ENCODE data around the gene COMMD2. TPM values are rescaled to one million over a fixed set of nuclear protein-coding genes. Genes with fewer than 3 reads are reported as not detected.

COMMD2 gene
- polyA plus RNA-seq, 1 donor, result 40.8 TPM

DNA sequence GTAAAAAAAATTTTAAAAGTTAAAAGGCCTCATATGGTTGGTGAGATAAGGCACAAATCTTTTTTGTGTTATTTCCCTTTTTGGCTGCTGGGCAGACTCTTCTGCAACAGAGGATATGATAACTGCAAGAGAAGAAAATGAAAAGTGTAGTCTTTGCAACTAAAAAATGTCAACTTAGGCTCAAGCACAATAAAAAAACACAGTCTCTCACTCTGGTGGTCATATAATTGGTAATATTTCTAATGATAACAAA is 15.4 kb downstream of the COMMD2 start:
- Histone ChIP-seq H3K27me3 (ENCODE audit: control insufficient read depth, insufficient read depth, low read length) (no peaks in the 10 kb centered on the region), H3K36me3 (ENCODE audit: control insufficient read depth, insufficient read depth, low read length) (peaks cover 16% of the 10 kb centered on the region), H3K4me1 (ENCODE audit: control insufficient read depth, insufficient read depth, low read length) (no peaks in the 10 kb centered on the region), H3K4me3 (ENCODE audit: low read length) (no peak overlapping the region), H3K9me3 (ENCODE audit: control insufficient read depth, low read depth, low read length) (no peaks in the 10 kb centered on the region), H3K27ac (ENCODE audit: low read length) (no peak overlapping the region)
- DNase-seq, result no peak

DNA sequence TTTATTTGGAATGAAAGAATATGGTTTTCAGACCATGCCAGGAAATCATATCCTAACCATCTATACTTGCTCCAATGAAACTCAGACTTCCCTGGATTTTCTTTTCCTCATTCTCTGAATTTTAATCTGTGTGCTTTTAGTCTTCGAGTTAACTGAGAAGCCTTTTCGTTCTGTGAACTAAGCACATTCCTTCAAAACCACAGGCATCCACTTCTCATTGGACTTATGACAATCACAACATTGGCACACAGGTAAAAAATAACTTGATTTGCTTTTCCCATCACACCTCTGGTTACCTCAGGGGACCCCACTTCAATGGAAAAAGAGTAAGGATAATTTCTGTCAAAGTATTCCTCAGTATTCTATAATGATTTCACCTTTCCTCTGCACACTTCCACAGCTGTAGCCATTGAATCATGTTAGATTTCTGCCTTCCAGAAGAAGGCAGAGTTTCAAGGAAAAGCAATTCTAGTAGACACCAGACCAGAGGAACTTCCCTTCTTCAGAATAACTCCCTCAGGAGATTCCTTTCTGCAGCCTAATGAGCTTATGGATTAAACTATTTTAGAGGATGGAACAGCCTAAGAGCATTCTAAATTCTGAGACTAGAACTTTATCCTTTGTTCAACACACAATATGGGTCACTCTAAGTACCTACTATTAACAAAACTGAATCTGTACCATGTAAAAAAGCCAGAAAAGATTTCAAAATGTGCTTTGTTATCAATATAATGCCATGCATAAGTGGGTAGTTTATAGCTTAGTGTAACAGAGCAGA is 15.9 kb downstream of the COMMD2 start:
- Histone ChIP-seq H3K4me1 (ENCODE audit: control insufficient read depth, insufficient read depth, low read length) (no peaks in the 10 kb centered on the region), H3K27ac (ENCODE audit: low read length) (no peak overlapping the region), H3K27me3 (ENCODE audit: control insufficient read depth, insufficient read depth, low read length) (no peaks in the 10 kb centered on the region), H3K4me3 (ENCODE audit: low read length) (no peak overlapping the region), H3K9me3 (ENCODE audit: control insufficient read depth, low read depth, low read length) (no peaks in the 10 kb centered on the region), H3K36me3 (ENCODE audit: control insufficient read depth, insufficient read depth, low read length) (peaks cover 15% of the 10 kb centered on the region)
- 72% methylated on average over 2 of the region's 2 CpGs for WGBS (ENCODE audit: insufficient coverage, low lambda C conversion rate)
- no peak for DNase-seq

DNA sequence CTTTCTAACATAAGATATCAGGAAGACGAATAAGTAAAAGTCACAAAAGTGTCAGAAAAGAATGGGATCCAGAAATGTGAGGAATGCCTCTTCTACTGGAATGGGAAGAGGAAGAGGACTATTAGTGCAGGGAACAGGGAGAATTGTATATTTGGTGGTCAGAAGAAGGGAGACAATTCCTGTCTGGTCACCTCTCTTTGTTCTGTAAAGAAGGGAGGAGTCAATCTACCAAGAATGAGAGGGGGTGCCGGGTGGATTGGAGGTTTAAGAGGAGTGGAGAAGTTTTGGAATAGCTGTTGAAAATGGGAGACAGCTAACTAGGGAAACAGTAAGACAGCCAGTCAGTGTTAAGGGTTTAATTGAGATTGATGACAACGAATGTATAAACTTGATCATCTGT is 20.1 kb downstream of the COMMD2 start:
- no peak overlapping the region for H3K4me3 ChIP-seq (ENCODE audit: low read length)
- no peak overlapping the region for H3K27ac ChIP-seq (ENCODE audit: low read length)
- 100% methylated on average over 1 of the region's 3 CpGs for WGBS (ENCODE audit: insufficient coverage, low lambda C conversion rate)
- H3K4me1 ChIP-seq (ENCODE audit: control insufficient read depth, insufficient read depth, low read length), result no peaks in the 10 kb centered on the region
- no peak for DNase-seq
- H3K27me3 ChIP-seq (ENCODE audit: control insufficient read depth, insufficient read depth, low read length), result no peaks in the 10 kb centered on the region
- H3K9me3 ChIP-seq (ENCODE audit: control insufficient read depth, low read depth, low read length), result no peaks in the 10 kb centered on the region
- no peaks in the 10 kb centered on the region for H3K36me3 ChIP-seq (ENCODE audit: control insufficient read depth, insufficient read depth, low read length)

DNA sequence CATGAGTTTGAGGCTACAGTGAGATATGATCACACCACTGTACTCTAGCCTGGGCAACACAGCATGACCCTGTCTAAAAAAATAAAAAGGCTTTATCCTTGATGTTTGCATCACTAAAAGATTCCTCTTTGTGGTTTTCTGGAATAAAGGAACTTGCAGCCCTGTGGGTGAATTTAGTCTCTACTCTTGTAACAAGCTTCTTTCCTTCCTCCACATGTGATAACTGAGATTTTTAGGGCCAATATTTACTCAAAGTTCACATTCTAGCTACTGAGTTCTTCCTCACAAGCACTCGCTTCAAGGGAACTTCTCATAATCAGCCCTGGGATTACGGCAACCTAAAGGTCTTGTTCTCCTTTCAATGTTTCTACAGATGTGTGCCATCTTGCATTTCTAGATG is 24.6 kb downstream of the COMMD2 start:
- H3K4me3 ChIP-seq (ENCODE audit: low read length), result no peak overlapping the region
- H3K9me3 ChIP-seq (ENCODE audit: control insufficient read depth, low read depth, low read length), result no peaks in the 10 kb centered on the region
- H3K27ac ChIP-seq (ENCODE audit: low read length), result no peak overlapping the region
- WGBS (ENCODE audit: insufficient coverage, low lambda C conversion rate), result no CpG with 5 or more reads among the region's 2 CpGs
- DNase-seq, result no peak
- no peaks in the 10 kb centered on the region for H3K36me3 ChIP-seq (ENCODE audit: control insufficient read depth, insufficient read depth, low read length)
- H3K27me3 ChIP-seq (ENCODE audit: control insufficient read depth, insufficient read depth, low read length), result no peaks in the 10 kb centered on the region
- no peaks in the 10 kb centered on the region for H3K4me1 ChIP-seq (ENCODE audit: control insufficient read depth, insufficient read depth, low read length)

DNA sequence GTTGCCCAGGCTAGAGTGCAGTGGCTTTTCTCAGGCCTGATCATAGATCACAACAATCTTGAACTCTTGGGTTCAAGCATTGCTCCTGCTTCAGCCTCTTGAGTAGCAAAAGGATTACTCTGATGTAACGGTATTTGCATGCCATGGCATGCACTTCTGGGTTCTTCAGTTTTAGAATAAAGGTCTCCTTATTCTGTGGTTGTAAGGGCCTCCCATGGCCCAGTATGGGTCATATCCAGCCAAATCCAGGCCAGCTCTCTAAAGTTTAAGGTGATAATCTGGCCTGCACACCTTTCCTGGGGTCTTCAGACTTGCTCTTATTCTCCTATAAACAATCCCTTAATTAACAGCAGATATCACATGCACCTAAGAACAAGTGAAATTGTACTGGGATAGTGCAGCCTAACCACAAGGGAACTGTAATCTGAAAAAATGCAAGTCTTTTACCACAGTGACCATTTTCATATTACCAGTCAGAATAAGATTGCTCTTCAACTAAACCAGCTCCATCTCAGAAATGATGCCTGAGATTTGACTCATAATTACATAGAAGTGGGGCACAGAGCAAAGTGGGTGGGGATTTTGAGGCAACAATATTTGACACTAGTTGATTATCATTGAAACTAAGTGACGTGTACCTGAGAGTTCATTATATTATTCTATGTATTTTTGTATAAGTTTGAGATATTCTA is 25.4 kb downstream of the COMMD2 start:
- no peaks in the 10 kb centered on the region for H3K36me3 ChIP-seq (ENCODE audit: control insufficient read depth, insufficient read depth, low read length)
- no peak overlapping the region for H3K27ac ChIP-seq (ENCODE audit: low read length)
- H3K9me3 ChIP-seq (ENCODE audit: control insufficient read depth, low read depth, low read length), result no peaks in the 10 kb centered on the region
- WGBS (ENCODE audit: insufficient coverage, low lambda C conversion rate), result no CpG with 5 or more reads among the region's 2 CpGs
- H3K4me3 ChIP-seq (ENCODE audit: low read length), result no peak overlapping the region
- H3K27me3 ChIP-seq (ENCODE audit: control insufficient read depth, insufficient read depth, low read length), result no peaks in the 10 kb centered on the region
- no peak for DNase-seq
- H3K4me1 ChIP-seq (ENCODE audit: control insufficient read depth, insufficient read depth, low read length), result no peaks in the 10 kb centered on the region

DNA sequence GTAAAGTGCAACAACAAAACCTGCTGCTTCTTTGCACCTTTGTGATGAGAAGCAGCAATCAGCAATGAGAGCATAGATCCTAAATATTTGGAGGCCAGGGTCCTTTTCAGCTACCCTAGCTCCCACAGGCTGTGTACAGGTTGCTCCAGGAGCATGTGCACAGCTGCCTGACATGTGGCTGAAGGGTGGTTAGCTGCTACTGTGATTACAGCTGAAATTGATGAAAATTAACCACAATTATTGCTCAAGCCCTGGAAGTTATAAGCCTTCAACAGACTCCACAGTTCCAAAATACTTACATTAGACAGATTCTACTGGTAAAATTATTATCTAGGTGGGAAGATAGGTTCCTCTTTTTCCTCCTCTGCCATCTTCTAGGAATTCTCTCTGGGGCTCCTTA is 28.5 kb downstream of the COMMD2 start:
- H3K36me3 ChIP-seq (ENCODE audit: control insufficient read depth, insufficient read depth, low read length), result no peaks in the 10 kb centered on the region
- no peak for DNase-seq
- H3K4me1 ChIP-seq (ENCODE audit: control insufficient read depth, insufficient read depth, low read length), result no peaks in the 10 kb centered on the region
- H3K9me3 ChIP-seq (ENCODE audit: control insufficient read depth, low read depth, low read length), result peaks cover 6% of the 10 kb centered on the region
- H3K27ac ChIP-seq (ENCODE audit: low read length), result no peak overlapping the region
- no peaks in the 10 kb centered on the region for H3K27me3 ChIP-seq (ENCODE audit: control insufficient read depth, insufficient read depth, low read length)
- H3K4me3 ChIP-seq (ENCODE audit: low read length), result no peak overlapping the region

DNA sequence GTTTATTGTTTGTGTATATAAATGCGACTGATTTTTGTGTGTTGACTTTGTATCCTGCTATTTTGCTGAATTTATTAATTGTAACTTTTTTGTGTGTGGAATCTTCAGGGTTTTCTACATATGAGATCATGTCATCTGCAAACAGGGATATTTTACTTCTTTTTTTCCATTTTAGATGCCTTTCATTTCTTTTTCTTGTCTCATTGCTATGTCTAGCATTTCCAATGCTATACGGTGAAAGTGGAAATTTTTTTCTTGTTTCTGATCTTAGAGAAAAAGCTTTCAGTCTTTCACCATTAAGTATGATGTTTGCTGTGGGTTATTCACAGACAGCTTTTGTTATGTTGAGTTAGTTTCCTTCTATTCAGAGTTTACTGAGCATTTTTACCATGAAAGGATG is 31.4 kb downstream of the COMMD2 start:
- DNase-seq, result no peak
- no peak overlapping the region for H3K27ac ChIP-seq (ENCODE audit: low read length)

DNA sequence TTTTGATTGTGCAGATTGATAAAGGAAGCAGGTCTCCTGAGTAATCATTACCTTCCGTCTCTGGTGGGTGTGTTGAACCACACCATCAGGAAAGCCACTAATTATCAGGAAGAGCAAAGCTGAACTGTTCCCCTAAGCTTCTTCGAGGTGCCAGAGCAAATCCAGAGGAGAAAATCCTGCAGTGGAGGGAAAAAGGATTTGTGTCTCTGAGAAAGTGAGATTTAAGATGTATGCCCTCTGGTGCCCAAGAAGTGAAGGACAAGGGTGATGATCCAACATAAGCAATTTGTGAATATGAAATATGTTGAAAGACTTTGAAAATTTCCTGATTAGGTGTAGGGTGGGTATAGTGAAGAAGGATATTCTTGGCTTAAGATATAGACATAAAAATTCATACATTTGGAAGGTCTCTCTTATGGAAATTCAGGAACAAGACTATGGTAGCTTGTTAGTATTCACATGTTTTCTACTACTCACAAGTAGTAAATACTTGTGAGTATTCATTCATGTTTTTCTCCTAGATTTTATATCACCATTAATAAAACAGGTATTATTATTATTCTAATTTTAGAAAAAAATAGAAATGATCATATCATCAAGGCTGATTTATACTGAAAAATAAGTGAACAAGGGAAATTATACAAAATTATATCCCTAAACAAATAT is 34.8 kb downstream of the COMMD2 start:
- H3K27ac ChIP-seq (ENCODE audit: low read length), result no peak overlapping the region
- H3K27me3 ChIP-seq (ENCODE audit: control insufficient read depth, insufficient read depth, low read length), result no peaks in the 10 kb centered on the region
- peak; percentile 56 to 57 for DNase-seq
- WGBS (ENCODE audit: insufficient coverage, low lambda C conversion rate), result no CpG with 5 or more reads among the region's 2 CpGs
- H3K36me3 ChIP-seq (ENCODE audit: control insufficient read depth, insufficient read depth, low read length), result no peaks in the 10 kb centered on the region
- peak overlapping the region; percentile 25 for H3K4me3 ChIP-seq (ENCODE audit: low read length)
- no peaks in the 10 kb centered on the region for H3K4me1 ChIP-seq (ENCODE audit: control insufficient read depth, insufficient read depth, low read length)
- peaks cover 12% of the 10 kb centered on the region for H3K9me3 ChIP-seq (ENCODE audit: control insufficient read depth, low read depth, low read length)

More for the DNA sequence above, 31.4 kb downstream of the COMMD2 start:
- peaks cover 6% of the 10 kb centered on the region for H3K9me3 ChIP-seq (ENCODE audit: control insufficient read depth, low read depth, low read length)
- no peaks in the 10 kb centered on the region for H3K4me1 ChIP-seq (ENCODE audit: control insufficient read depth, insufficient read depth, low read length)
- 100% methylated on average over 2 of the region's 2 CpGs for WGBS (ENCODE audit: insufficient coverage, low lambda C conversion rate)
- no peaks in the 10 kb centered on the region for H3K36me3 ChIP-seq (ENCODE audit: control insufficient read depth, insufficient read depth, low read length)
- H3K4me3 ChIP-seq (ENCODE audit: low read length), result no peak overlapping the region
- no peaks in the 10 kb centered on the region for H3K27me3 ChIP-seq (ENCODE audit: control insufficient read depth, insufficient read depth, low read length)

DNA sequence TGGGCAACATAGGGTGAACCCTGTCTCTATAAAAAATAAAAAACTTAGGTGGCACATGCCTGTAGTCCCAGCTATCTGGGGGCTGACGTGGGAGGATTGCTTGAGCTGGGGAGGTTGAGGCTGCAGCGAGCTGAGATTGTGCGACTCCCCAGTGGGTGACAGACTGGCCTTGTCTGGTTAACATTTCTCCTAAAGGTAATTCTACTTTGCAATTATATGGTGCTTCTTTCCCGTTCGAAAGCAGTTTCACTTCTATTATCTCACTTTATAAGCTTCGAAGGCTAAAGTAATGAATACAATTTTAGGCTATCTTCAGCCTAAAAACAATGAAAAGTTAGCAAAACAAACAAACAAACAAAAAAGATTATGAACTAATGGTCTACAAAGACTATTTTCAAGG is 35.3 kb downstream of the COMMD2 start:
- DNase-seq, result no peak
- Histone ChIP-seq H3K27me3 (ENCODE audit: control insufficient read depth, insufficient read depth, low read length) (no peaks in the 10 kb centered on the region), H3K4me3 (ENCODE audit: low read length) (peak overlapping the region; percentile 25), H3K4me1 (ENCODE audit: control insufficient read depth, insufficient read depth, low read length) (no peaks in the 10 kb centered on the region), H3K9me3 (ENCODE audit: control insufficient read depth, low read depth, low read length) (peaks cover 12% of the 10 kb centered on the region), H3K36me3 (ENCODE audit: control insufficient read depth, insufficient read depth, low read length) (no peaks in the 10 kb centered on the region), H3K27ac (ENCODE audit: low read length) (no peak overlapping the region)
- WGBS (ENCODE audit: insufficient coverage, low lambda C conversion rate), result 24% methylated on average over 3 of the region's 6 CpGs

DNA sequence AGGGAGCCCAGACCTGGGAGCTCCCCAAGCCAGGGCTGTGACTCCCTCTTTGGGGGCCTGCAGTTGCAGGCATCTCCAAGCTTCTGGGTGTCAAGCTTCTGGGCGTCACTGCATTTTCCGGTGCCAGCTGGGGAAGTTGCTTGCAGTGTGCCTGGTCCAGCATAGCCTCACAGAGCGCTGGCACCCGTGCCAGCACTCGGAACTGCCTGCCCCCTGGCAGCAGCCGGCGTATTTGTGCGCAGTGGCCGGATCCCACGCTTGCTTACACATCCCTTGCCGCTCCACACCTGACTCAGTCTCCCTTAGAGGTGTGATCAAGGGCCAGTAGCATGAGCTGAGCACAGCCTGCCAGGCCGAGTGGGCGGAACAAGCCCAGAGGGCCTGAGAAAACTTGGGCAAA is 37.0 kb downstream of the COMMD2 start:
- DNase-seq, result no peak
- no peaks in the 10 kb centered on the region for H3K4me1 ChIP-seq (ENCODE audit: control insufficient read depth, insufficient read depth, low read length)
- no peak overlapping the region for H3K4me3 ChIP-seq (ENCODE audit: low read length)
- WGBS (ENCODE audit: insufficient coverage, low lambda C conversion rate), result no CpG with 5 or more reads among the region's 13 CpGs
- peaks cover 6% of the 10 kb centered on the region for H3K9me3 ChIP-seq (ENCODE audit: control insufficient read depth, low read depth, low read length)
- no peak overlapping the region for H3K27ac ChIP-seq (ENCODE audit: low read length)
- no peaks in the 10 kb centered on the region for H3K36me3 ChIP-seq (ENCODE audit: control insufficient read depth, insufficient read depth, low read length)
- no peaks in the 10 kb centered on the region for H3K27me3 ChIP-seq (ENCODE audit: control insufficient read depth, insufficient read depth, low read length)

Data from large intestine (tissue), 3 donors.